ENCODE measurements around the gene UST. TPM values are rescaled to one million over a fixed set of nuclear protein-coding genes. Genes with fewer than 3 reads are reported as not detected.

UST gene
- polyA plus RNA-seq, 1 donor (not counting 4 experiments of a cell fraction or from before 2014, with no cell fraction given) = 6.1 TPM

DNA sequence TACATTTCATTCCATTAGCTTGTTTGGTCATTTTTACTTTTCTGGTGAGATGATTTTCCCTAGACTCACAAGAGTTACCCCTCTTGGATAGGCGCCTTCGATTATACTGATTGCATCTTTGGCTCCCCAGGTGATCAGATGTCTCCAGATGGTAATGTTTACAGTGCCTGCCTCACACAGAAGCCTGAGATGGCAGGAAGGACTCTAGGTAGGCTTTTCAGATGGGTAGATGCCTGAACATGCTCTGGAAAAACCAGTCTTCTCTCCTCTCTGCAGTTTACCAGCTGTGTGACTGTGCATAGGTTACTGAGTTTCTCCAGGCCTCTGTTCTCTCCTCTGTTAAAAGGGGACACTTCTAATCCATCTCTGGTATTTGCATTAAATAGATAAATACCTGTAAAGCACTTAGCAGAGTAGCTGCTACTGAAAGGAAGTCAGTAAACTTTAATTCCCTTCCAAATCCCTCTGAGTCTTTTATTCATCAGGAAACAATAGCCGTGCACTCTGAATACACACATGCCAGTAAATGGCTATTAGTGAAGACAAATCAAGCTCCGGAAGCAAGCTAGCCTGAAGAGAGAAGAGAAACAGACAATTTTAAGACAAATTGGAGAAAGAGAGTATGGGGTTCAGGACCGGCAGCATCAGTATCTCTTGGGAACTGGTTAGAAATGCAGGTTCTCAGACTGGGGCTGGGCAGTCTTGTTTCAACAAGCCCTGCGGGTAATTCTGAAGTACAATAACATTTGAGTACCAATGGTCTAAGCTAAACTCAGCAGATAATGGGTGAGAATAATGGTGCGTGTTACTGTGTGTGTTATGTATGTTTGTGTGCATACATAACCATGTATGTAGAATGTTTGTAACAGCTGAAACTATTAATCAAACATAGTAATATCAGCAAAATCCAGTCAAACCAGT, 139.4 kb downstream of the UST start:
- no peaks in the 10 kb centered on the region for H3K79me2 ChIP-seq (ENCODE audit: control insufficient read depth, insufficient read depth, low read length)
- H3K4me3 ChIP-seq (ENCODE audit: control insufficient read depth in 2 of 3, extremely low read depth in 1 of 3, insufficient read depth in 2 of 3, low read depth in 1 of 3, low read length in 3 of 3) = peak overlapping the region in 2 of 3 experiments; percentile 26 to 57
- no peaks in the 10 kb centered on the region for H4K20me1 ChIP-seq (ENCODE audit: control insufficient read depth, extremely low read depth, insufficient read depth, low read length)
- H3K36me3 ChIP-seq (ENCODE audit: control insufficient read depth in 2 of 2, extremely low read depth in 1 of 2, insufficient read depth in 2 of 2, low read length in 2 of 2) = no peaks in the 10 kb centered on the region
- no peaks in the 10 kb centered on the region for H3K27me3 ChIP-seq (ENCODE audit: control insufficient read depth, extremely low read depth, insufficient read depth, low read length)
- no peaks in the 10 kb centered on the region for H3K9me3 ChIP-seq (ENCODE audit: control insufficient read depth, low read depth, low read length)
- H3K27ac ChIP-seq (ENCODE audit: control insufficient read depth, insufficient read depth, low read length) = peak overlapping the region; percentile 84
- H3K9ac ChIP-seq (ENCODE audit: control insufficient read depth, extremely low read depth, insufficient read depth, low read length) = peak overlapping the region; percentile 24
- peak; percentile 98 for FAIRE-seq
- H3K4me2 ChIP-seq (ENCODE audit: control insufficient read depth, extremely low read depth, insufficient read depth, low read depth, low read length) = peak overlapping the region; percentile 83
- no peak for DNase-seq (ENCODE audit: low read depth, low spot score)
- no peaks in the 10 kb centered on the region for H3K9me1 ChIP-seq (ENCODE audit: control insufficient read depth, extremely low read depth, insufficient read depth, low read length)
- H2AFZ ChIP-seq (ENCODE audit: control insufficient read depth, low read length) = peak overlapping the region; percentile 46
- H3K4me1 ChIP-seq (ENCODE audit: control insufficient read depth, extremely low read depth, insufficient read depth, low read length) = peaks cover 27% of the 10 kb centered on the region
- dilution Hi-C loops (cut with MboI; ENCODE audit: extremely low pct_ligation_motif_present, low sequenced_read_pairs) = no loop called here
- TF ChIP-seq EZH2 (IDR thresholded peaks at IDR 0.05; ENCODE audit: low read length) = no peak
- TF ChIP-seq, protein P1, sequence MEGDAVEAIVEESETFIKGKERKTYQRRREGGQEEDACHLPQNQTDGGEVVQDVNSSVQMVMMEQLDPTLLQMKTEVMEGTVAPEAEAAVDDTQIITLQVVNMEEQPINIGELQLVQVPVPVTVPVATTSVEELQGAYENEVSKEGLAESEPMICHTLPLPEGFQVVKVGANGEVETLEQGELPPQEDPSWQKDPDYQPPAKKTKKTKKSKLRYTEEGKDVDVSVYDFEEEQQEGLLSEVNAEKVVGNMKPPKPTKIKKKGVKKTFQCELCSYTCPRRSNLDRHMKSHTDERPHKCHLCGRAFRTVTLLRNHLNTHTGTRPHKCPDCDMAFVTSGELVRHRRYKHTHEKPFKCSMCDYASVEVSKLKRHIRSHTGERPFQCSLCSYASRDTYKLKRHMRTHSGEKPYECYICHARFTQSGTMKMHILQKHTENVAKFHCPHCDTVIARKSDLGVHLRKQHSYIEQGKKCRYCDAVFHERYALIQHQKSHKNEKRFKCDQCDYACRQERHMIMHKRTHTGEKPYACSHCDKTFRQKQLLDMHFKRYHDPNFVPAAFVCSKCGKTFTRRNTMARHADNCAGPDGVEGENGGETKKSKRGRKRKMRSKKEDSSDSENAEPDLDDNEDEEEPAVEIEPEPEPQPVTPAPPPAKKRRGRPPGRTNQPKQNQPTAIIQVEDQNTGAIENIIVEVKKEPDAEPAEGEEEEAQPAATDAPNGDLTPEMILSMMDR (optimal IDR thresholded peaks at IDR 0.05 in 1 of 3, IDR thresholded peaks at IDR 0.05 in 1 of 3, conservative IDR thresholded peaks at IDR 0.05 in 1 of 3; ENCODE audit: extremely low read depth in 1 of 3, insufficient read depth in 2 of 3, low read length in 3 of 3) = no peak

DNA sequence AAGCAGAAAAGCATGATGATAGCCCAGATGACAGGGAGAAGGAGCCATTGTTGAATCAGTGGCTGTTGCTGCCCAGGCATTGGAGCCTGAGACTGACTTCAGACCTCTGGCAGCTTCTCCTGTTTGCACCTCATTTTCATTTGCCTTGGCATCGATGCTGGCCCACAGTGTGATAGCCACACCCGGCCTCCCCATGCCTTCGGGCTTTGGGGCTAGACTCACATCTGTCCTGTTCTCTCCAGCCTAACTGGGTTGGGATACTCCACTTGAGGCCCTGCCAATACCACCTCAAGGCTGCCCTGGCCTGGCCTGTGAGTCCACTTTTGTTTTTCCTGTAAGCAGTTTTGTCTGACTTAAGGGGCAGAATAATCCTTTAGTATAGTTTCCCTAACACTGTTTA, 140.4 kb downstream of the UST start:
- H3K4me3 ChIP-seq (ENCODE audit: control insufficient read depth in 2 of 3, extremely low read depth in 1 of 3, insufficient read depth in 2 of 3, low read depth in 1 of 3, low read length in 3 of 3) = no peak overlapping the region
- no peaks in the 10 kb centered on the region for H3K79me2 ChIP-seq (ENCODE audit: control insufficient read depth, insufficient read depth, low read length)
- H3K36me3 ChIP-seq (ENCODE audit: control insufficient read depth in 2 of 2, extremely low read depth in 1 of 2, insufficient read depth in 2 of 2, low read length in 2 of 2) = no peaks in the 10 kb centered on the region
- no peaks in the 10 kb centered on the region for H3K9me3 ChIP-seq (ENCODE audit: control insufficient read depth, low read depth, low read length)
- no peaks in the 10 kb centered on the region for H3K27me3 ChIP-seq (ENCODE audit: control insufficient read depth, extremely low read depth, insufficient read depth, low read length)
- H2AFZ ChIP-seq (ENCODE audit: control insufficient read depth, low read length) = peak overlapping the region; percentile 57
- peak overlapping the region; percentile 47 for H3K4me2 ChIP-seq (ENCODE audit: control insufficient read depth, extremely low read depth, insufficient read depth, low read depth, low read length)
- H3K4me1 ChIP-seq (ENCODE audit: control insufficient read depth, extremely low read depth, insufficient read depth, low read length) = peaks cover 30% of the 10 kb centered on the region
- H3K27ac ChIP-seq (ENCODE audit: control insufficient read depth, insufficient read depth, low read length) = peak overlapping the region; percentile 84
- H4K20me1 ChIP-seq (ENCODE audit: control insufficient read depth, extremely low read depth, insufficient read depth, low read length) = no peaks in the 10 kb centered on the region
- peak overlapping the region; percentile 16 for H3K9ac ChIP-seq (ENCODE audit: control insufficient read depth, extremely low read depth, insufficient read depth, low read length)
- no peaks in the 10 kb centered on the region for H3K9me1 ChIP-seq (ENCODE audit: control insufficient read depth, extremely low read depth, insufficient read depth, low read length)
- TF ChIP-seq EZH2 (IDR thresholded peaks at IDR 0.05; ENCODE audit: low read length) = no peak
- TF ChIP-seq, protein P1 (optimal IDR thresholded peaks at IDR 0.05 in 1 of 3, IDR thresholded peaks at IDR 0.05 in 1 of 3, conservative IDR thresholded peaks at IDR 0.05 in 1 of 3; ENCODE audit: extremely low read depth in 1 of 3, insufficient read depth in 2 of 3, low read length in 3 of 3) = no peak
- dilution Hi-C loops (cut with MboI; ENCODE audit: extremely low pct_ligation_motif_present, low sequenced_read_pairs) = no loop called here
- FAIRE-seq (peak; percentile 23), DNase-seq (ENCODE audit: low read depth, low spot score) (no peak)
